Esophagus squamous epithelium (tissue), 4 donors: ENCODE results near the gene UCN.

Source experiments
- POLR2A ChIP-seq, 4 donors: fragments of 450-650 bp; IDR thresholded peaks; one replicate each; pipeline ENCODE4 v1.6.1; 2017; ENCODE audit warnings: antibody characterized with exemption in 4 of 4, mild to moderate bottlenecking in 4 of 4, moderate library complexity in 3 of 4
- TF ChIP-seq, protein P1 (sequence below), 6 experiments: fragments of 450-650 bp in 4 of 6; fragments of 200-600 bp in 2 of 6; sonication (generic) in 2 of 6; IDR thresholded peaks; one replicate each; pipeline ENCODE4 v1.5.1; 2016 to 2019; ENCODE audit warnings: antibody characterized with exemption in 6 of 6, mild to moderate bottlenecking in 4 of 6, moderate library complexity in 4 of 6

GRCh38 chr2:27312152-27312551 is 3.9 kb upstream of the UCN start:
- no peak for TF ChIP-seq POLR2A (IDR thresholded peaks at IDR 0.05)
- TF ChIP-seq, protein P1, sequence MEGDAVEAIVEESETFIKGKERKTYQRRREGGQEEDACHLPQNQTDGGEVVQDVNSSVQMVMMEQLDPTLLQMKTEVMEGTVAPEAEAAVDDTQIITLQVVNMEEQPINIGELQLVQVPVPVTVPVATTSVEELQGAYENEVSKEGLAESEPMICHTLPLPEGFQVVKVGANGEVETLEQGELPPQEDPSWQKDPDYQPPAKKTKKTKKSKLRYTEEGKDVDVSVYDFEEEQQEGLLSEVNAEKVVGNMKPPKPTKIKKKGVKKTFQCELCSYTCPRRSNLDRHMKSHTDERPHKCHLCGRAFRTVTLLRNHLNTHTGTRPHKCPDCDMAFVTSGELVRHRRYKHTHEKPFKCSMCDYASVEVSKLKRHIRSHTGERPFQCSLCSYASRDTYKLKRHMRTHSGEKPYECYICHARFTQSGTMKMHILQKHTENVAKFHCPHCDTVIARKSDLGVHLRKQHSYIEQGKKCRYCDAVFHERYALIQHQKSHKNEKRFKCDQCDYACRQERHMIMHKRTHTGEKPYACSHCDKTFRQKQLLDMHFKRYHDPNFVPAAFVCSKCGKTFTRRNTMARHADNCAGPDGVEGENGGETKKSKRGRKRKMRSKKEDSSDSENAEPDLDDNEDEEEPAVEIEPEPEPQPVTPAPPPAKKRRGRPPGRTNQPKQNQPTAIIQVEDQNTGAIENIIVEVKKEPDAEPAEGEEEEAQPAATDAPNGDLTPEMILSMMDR (IDR thresholded peaks at IDR 0.05): no peak
